ENCODE data around the gene ECT2.
"Not testable (repeated sequence)": the region's sequence is repeated elsewhere in the genome, so short reads cannot be mapped to it uniquely, and the experiment has no call there.

The ECT2 gene

GRCh38 chr3:172749230-172749965 is 1.1 kb upstream of the ECT2 start:
- DNase-seq: peak; percentile 90
- in situ Hi-C loops (cut with HindIII; ENCODE audit: low pct_ligation_motif_present, low sequenced_read_pairs): no loop called here

DNA sequence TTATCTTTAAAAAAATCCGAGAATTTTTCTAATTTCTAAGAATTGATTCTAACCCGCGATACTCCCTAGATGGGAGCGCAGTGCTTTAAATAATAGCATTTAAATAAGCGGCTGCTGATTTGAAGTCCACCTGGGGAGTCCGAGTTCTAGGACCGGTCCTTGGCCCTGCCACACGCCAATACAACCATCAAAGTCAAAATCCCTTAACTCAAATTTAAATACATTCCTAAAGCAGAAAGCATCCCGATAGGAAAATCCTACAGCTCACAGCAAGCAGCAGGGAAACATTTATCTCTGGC is 508 bp upstream of the ECT2 start:
- peak overlapping the region; percentile 98 for H3K27ac ChIP-seq
- DNase-seq: peak; percentile 1
- H3K36me3 ChIP-seq (replicated peaks): no peaks in the 10 kb centered on the region
- peak overlapping the region; percentile 53 for H3K4me3 ChIP-seq (ENCODE audit: low read depth, low read length)
- no peaks in the 10 kb centered on the region for H3K27me3 ChIP-seq (replicated peaks)
- no peak for TF ChIP-seq CTCF (IDR thresholded peaks at IDR 0.05; ENCODE audit: low read depth, low read length, missing control alignments)
- in situ Hi-C loops (cut with HindIII; ENCODE audit: low pct_ligation_motif_present, low sequenced_read_pairs): no loop called here

More at GRCh38 chr3:172749230-172749965, 1.1 kb upstream of the ECT2 start:
- no peak for TF ChIP-seq CTCF (IDR thresholded peaks at IDR 0.05; ENCODE audit: low read depth, low read length, missing control alignments)
- no peaks in the 10 kb centered on the region for H3K27me3 ChIP-seq (replicated peaks)
- peak overlapping the region; percentile 53 for H3K4me3 ChIP-seq (ENCODE audit: low read depth, low read length)
- peak overlapping the region; percentile 98 for H3K27ac ChIP-seq
- no peaks in the 10 kb centered on the region for H3K36me3 ChIP-seq (replicated peaks)

DNA sequence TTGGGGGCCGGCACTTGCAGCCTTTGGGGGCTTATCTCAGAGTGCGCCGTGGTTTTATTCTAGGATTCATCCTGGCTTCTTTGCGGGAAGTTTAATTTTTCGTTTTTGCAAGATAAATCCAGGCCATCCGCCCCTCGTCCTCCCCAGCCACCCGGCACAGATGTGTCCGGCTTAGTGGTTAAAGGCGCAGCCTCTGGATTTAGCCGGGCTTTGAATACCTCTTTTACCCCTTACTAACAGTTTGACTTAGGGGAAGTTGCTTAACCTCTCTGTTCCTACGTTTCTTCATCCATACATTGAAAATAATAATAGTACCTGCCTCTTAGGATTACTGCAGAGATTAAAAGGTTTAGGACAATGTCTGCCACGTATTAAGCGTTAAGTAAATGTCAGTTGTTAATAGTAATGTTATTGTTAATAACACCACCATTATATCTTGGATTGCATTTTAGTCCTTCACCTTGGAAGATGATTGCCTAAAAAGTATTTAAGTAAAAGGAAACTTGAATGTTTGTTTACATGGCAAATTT is 714 bp downstream of the ECT2 start:
- H3K36me3 ChIP-seq (replicated peaks): peaks cover 4% of the 10 kb centered on the region
- H3K27ac ChIP-seq: peak overlapping the region; percentile 68
- in situ Hi-C loops (cut with HindIII; ENCODE audit: low pct_ligation_motif_present, low sequenced_read_pairs): no loop called here
- peak; percentile 4 for DNase-seq
- no peaks in the 10 kb centered on the region for H3K27me3 ChIP-seq (replicated peaks)
- H3K4me3 ChIP-seq (ENCODE audit: low read depth, low read length): peak overlapping the region; percentile 98
- no peak for TF ChIP-seq CTCF (IDR thresholded peaks at IDR 0.05; ENCODE audit: low read depth, low read length, missing control alignments)

- DNase-seq: no peak
- in situ Hi-C loops (cut with HindIII; ENCODE audit: low pct_ligation_motif_present, low sequenced_read_pairs): no loop called here
- peaks cover 6% of the 10 kb centered on the region for H3K36me3 ChIP-seq (replicated peaks)
- H3K4me3 ChIP-seq (ENCODE audit: low read depth, low read length): no peak overlapping the region
- no peaks in the 10 kb centered on the region for H3K27me3 ChIP-seq (replicated peaks)
- H3K27ac ChIP-seq: no peak overlapping the region
- no peak for TF ChIP-seq CTCF (IDR thresholded peaks at IDR 0.05; ENCODE audit: low read depth, low read length, missing control alignments)
Observed at GRCh38 chr3:172752651-172753050, 2.1 kb downstream of the ECT2 start.

DNA sequence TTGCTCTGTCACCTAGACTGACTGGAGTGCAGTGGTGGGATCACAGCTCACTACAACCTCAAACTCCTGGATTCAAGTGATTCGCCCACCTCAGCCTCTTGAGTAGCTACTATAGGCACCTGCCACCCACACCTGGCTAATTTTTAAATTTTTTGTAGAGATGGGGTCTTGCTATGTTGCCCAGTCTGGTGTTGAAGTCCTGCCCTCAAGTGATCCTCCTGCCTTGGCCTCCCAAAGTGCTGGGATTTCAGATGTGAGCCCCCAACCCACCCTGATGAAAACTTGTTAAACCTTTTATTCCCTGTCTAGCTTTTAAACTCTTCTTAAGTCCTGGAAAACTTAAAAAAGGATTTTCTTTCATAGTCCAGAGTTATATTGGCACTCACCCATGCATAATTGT is 2.6 kb downstream of the ECT2 start:
- no peak for TF ChIP-seq CTCF (IDR thresholded peaks at IDR 0.05; ENCODE audit: low read depth, low read length, missing control alignments)
- Histone ChIP-seq H3K4me3 (ENCODE audit: low read depth, low read length) (no peak overlapping the region), H3K27me3 (replicated peaks) (no peaks in the 10 kb centered on the region), H3K36me3 (replicated peaks) (peaks cover 6% of the 10 kb centered on the region), H3K27ac (no peak overlapping the region)
- DNase-seq: no peak
- in situ Hi-C loops (cut with HindIII; ENCODE audit: low pct_ligation_motif_present, low sequenced_read_pairs): no loop called here

GRCh38 chr3:172760416-172760815 is 9.9 kb downstream of the ECT2 start:
- H3K27ac ChIP-seq; in situ Hi-C loops (cut with HindIII; ENCODE audit: low pct_ligation_motif_present, low sequenced_read_pairs); H3K4me3 ChIP-seq (ENCODE audit: low read depth, low read length); H3K27me3 ChIP-seq (replicated peaks): not testable (repeated sequence)
- H3K36me3 ChIP-seq (replicated peaks): peaks cover 15% of the 10 kb centered on the region
- DNase-seq: peak; percentile 53
